RWPE1 (cell line): ENCODE data around the gene INPP4B.

Experiments
- CTCF ChIA-PET: fragments of 350-600 bp; sonication (Branson Sonifier 250); formaldehyde crosslinking; extraction: SDS; loops from one replicate; lab custom pipeline; 2021; lab: Yijun Ruan, JAX
- POLR2A ChIA-PET: fragments of 400-600 bp; formaldehyde crosslinking; extraction: SDS; loops from one replicate; lab custom pipeline; 2020; ENCODE audit warnings: antibody characterized with exemption; ENCODE audit not compliant: low non-redundant PET; lab: Yijun Ruan, JAX
- DNase-seq: peaks from one replicate; pipeline ENCODE4 v3.0.0; 2012; ENCODE audit warnings: low spot score
- H3K27ac ChIP-seq: fragments of 450-650 bp; 2 replicates; pipeline ENCODE4 v1.5.1; 2017
- TF ChIP-seq, protein P1 (sequence below): fragments of 450-650 bp; conservative IDR thresholded peaks from 2 replicates; pipeline ENCODE4 v1.5.1; 2017; ENCODE audit warnings: low read depth, mild to moderate bottlenecking

The INPP4B gene

DNA sequence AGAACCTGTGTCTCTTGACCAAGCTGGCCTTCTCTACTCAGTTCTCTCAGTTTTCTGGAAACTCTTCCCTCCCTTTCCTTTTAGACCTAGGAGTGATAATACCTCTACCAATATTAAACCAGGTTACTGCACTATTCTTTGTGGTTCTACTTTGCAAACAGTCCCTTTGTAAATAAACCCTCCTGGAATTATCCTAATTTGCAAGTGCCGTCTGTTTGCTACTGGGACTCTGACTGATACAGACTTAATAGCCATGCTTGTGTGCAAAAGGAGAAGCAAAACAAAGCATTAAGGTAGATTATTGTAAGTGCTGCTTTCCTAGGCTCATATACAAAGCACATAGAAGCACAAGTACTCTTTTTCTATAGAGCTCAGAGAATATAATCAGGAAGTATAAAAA lies 507.0 kb downstream of the INPP4B start:
- DNase-seq = no peak
- CTCF ChIA-PET = no interaction called here
- TF ChIP-seq, protein P1, sequence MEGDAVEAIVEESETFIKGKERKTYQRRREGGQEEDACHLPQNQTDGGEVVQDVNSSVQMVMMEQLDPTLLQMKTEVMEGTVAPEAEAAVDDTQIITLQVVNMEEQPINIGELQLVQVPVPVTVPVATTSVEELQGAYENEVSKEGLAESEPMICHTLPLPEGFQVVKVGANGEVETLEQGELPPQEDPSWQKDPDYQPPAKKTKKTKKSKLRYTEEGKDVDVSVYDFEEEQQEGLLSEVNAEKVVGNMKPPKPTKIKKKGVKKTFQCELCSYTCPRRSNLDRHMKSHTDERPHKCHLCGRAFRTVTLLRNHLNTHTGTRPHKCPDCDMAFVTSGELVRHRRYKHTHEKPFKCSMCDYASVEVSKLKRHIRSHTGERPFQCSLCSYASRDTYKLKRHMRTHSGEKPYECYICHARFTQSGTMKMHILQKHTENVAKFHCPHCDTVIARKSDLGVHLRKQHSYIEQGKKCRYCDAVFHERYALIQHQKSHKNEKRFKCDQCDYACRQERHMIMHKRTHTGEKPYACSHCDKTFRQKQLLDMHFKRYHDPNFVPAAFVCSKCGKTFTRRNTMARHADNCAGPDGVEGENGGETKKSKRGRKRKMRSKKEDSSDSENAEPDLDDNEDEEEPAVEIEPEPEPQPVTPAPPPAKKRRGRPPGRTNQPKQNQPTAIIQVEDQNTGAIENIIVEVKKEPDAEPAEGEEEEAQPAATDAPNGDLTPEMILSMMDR = no peak
- POLR2A ChIA-PET = interaction anchor here (0.6 kb wide), 1 partner anchor 1007 kb away, joined by 3 read pairs; no protein-coding TSS in a partner anchor
- no peak overlapping the region for H3K27ac ChIP-seq

DNA sequence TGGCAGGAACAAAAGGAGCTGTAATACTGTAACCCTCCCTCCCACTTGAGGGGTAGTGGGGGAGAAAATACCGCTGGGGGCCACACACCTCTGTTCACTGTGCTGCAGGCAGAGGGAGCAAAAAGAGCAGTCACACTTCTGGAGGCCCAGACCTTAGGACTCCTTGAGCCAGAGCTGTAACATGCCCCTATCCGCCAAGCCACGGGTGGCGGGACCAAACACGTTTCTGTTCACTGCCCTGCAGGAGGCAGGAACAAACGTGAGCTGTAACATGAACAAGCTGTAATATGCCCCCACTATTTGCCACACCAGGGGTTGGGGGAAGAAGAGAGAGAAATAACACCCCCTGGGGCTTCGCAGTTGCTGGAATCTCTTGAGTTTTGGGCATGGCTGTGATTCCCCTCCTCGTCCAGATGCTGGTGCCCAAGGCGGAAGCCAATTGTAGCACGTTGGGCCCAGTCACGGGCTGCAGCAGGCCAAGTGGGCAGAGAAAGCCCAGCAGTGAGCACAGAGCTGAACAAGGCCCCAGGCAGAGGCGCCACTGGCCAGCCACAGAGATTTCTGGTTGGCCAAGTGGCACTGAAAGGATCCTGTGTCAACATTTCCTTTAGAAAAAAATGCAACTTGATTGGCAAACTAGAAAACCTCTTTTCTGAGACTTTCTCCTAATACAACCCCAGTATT lies 509.7 kb downstream of the INPP4B start:
- peak overlapping the region; percentile 20; the same call in 1 of the 2 replicates for H3K27ac ChIP-seq
- ChIA-PET CTCF (interaction anchor here (0.6 kb wide), 1 partner anchor 219 kb away, joined by 3 read pairs; no protein-coding TSS in a partner anchor), POLR2A (no interaction called here)
- TF ChIP-seq, protein P1 = no peak
- no peak for DNase-seq

DNA sequence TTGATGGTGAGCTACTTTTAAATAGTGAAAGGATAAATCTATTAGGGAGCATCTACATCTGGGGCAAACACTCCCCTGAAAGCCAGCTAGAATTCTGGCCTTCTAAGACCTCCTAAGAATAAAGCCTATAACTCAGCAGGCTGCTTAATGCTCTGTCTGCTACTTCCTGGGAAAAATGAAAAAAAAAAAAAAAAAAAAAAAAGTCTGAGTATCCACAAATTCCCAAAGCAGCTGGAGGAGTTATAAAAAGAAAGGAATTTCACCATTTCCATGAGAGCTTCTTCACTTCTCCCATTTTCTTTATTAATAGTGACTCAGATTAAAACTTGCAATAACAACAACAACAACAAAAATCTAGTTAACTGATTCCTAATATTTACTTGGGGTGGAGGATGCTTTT lies 511.2 kb downstream of the INPP4B start:
- POLR2A ChIA-PET = interaction anchor here (0.6 kb wide), 1 partner anchor 63 kb away, joined by 3 read pairs; no protein-coding TSS in a partner anchor
- H3K27ac ChIP-seq = no peak overlapping the region
- CTCF ChIA-PET = interaction anchor here (0.7 kb wide), 1 partner anchor 110 kb away, joined by 3 read pairs; no protein-coding TSS in a partner anchor
- DNase-seq = no peak
- TF ChIP-seq, protein P1 = no peak

DNA sequence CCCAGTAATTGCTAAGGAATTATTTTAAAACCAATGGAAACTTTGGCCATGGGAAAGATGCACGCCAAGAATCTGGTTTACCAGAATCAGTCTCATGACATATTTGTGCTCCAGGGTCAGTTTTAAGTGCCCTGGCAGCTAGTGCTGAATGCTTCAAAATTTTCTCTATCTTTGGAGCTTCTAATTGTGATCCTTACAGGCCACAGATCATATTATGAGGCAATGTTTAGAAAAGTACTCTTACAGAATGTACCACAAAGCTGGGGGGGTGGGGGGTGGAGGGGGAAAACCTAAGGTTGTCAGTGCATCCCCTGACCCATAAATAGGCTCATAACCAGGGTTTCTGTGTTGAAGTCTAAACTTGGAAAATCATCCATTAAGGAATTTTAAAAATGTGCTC lies 514.5 kb downstream of the INPP4B start:
- CTCF ChIA-PET = no interaction called here
- POLR2A ChIA-PET = no interaction called here
- no peak overlapping the region for H3K27ac ChIP-seq
- TF ChIP-seq, protein P1 = no peak
- DNase-seq = no peak

DNA sequence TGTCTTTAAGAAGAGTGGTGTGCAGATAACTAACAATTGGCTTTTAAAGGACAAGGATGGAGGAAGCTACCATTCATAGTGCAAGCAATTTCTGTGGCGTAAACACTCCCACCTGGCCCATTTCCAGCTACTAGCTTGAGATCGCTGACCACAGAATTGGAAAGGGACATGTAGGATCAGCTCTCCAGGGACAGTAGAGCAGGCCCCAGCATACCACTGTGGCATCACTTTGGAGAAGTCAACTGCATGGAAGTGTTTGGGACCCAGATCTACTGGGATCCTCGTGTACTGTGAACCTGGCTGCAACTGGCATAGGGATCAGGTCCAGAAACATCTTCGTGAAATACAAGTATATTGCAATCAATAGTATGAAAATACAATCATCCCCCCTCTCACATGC lies 515.0 kb downstream of the INPP4B start:
- TF ChIP-seq, protein P1 = no peak
- no peak overlapping the region for H3K27ac ChIP-seq
- ChIA-PET POLR2A (no interaction called here), CTCF (interaction anchor here (0.7 kb wide), 1 partner anchor 13 kb away, joined by 5 read pairs; no protein-coding TSS in a partner anchor)
- DNase-seq = no peak

DNA sequence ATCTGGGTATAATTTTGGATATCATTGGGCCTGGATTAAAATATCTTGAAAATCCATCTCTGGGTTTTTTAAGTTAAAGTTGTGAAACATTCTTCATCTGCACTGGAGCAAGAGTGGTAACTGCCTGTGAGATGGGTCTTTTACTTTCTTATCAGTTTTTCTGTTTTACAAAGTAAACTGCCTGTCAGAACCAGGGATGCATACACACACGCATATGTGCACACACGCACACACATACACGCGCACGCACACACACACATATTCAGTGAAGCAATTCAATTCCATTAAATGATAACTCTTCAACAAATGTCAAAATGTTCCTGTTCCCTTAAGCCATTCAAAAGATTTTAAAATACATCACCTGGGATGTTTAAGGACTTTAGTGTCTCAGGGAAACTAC lies 515.8 kb downstream of the INPP4B start:
- POLR2A ChIA-PET = no interaction called here
- no peak overlapping the region for H3K27ac ChIP-seq
- CTCF ChIA-PET = no interaction called here
- TF ChIP-seq, protein P1 = no peak
- DNase-seq = no peak
